Measurements from ENCODE around the gene SLC38A8.

- TF ChIP-seq POLR2A (IDR thresholded peaks at IDR 0.05; ENCODE audit: low read depth, low read length) (no peak), POLR2AphosphoS5 (IDR thresholded peaks at IDR 0.05; ENCODE audit: low read depth, low read length) (no peak)
These were observed 46.8 kb downstream of the SLC38A8 start for GRCh38 chr16:83995754-83996153.

Measured in GM12892 (cell line).